SK-N-MC (cell line): ENCODE data around the gene TENT5C.

Source experiments
- DNase-seq: peaks from one replicate; pipeline ENCODE4 v3.0.0-alpha.2; 2011; ENCODE audit warnings: low read depth, low spot score
- H3K27ac ChIP-seq: fragments of 200-600 bp; sonication (generic); 2 replicates; pipeline ENCODE4 v1.5.1; 2016; ENCODE audit warnings: mixed run types
- H3K36me3 ChIP-seq: fragments of 200-600 bp; sonication (generic); 2 replicates; pipeline ENCODE4 v1.6.1; 2017; ENCODE audit warnings: antibody characterized with exemption, low read length, mixed read lengths; ENCODE audit not compliant: insufficient read depth
- H3K4me3 ChIP-seq: fragments of 200-600 bp; sonication (generic); 2 replicates; pipeline ENCODE4 v1.5.1; 2016
- H3K9ac ChIP-seq: fragments of 200-600 bp; sonication (generic); 2 replicates; pipeline ENCODE4 v1.8.0; 2017; ENCODE audit warnings: mixed run types, mixed read lengths; ENCODE audit not compliant: insufficient read length
- H3K9me3 ChIP-seq: fragments of 200-600 bp; sonication (generic); 2 replicates; pipeline ENCODE4 v1.6.1; 2017; ENCODE audit warnings: low read depth, mild to moderate bottlenecking, antibody characterized with exemption, low read length, moderate library complexity, mixed read lengths
- EZH2 ChIP-seq: fragments of 200-600 bp; sonication (generic); IDR thresholded peaks from one replicate; pipeline ENCODE4 v1.6.1; 2017; ENCODE audit warnings: antibody characterized with exemption
- FOXP2 ChIP-seq: optimal IDR thresholded peaks from 2 replicates; pipeline ENCODE3; 2011; ENCODE audit warnings: mild to moderate bottlenecking, moderate library complexity; ENCODE audit not compliant: insufficient read depth; ENCODE audit errors: extremely low read length, control extremely low read depth
- POLR2AphosphoS5 ChIP-seq: IDR thresholded peaks from 2 replicates; pipeline ENCODE4 v1.6.1; 2012; ENCODE audit warnings: mild to moderate bottlenecking, low read depth, low read length, borderline replicate concordance

TENT5C gene

GRCh38 chr1:117600966-117601365, 4.9 kb upstream of the TENT5C start:
- H3K9ac ChIP-seq: no peak overlapping the region
- no peaks in the 10 kb centered on the region for H3K36me3 ChIP-seq
- TF ChIP-seq FOXP2 (no peak), POLR2AphosphoS5 (no peak), EZH2 (no peak)
- H3K4me3 ChIP-seq: no peak overlapping the region
- no peaks in the 10 kb centered on the region for H3K9me3 ChIP-seq
- H3K27ac ChIP-seq: no peak overlapping the region
- no peak for DNase-seq

- Histone ChIP-seq H3K9ac (no peak overlapping the region), H3K27ac (no peak overlapping the region), H3K9me3 (no peaks in the 10 kb centered on the region), H3K4me3 (no peak overlapping the region), H3K36me3 (no peaks in the 10 kb centered on the region)
- TF ChIP-seq EZH2: no peak
- no peak for TF ChIP-seq POLR2AphosphoS5
- no peak for TF ChIP-seq FOXP2
- no peak for DNase-seq
These were observed 3.0 kb upstream of the TENT5C start for GRCh38 chr1:117602862-117603261.

- no peaks in the 10 kb centered on the region for H3K36me3 ChIP-seq
- TF ChIP-seq EZH2 (no peak), POLR2AphosphoS5 (no peak), FOXP2 (no peak)
- DNase-seq: no peak
- H3K9ac ChIP-seq: peak overlapping the region; percentile 57
- no peak overlapping the region for H3K27ac ChIP-seq
- peak overlapping the region; percentile 93 for H3K4me3 ChIP-seq
- H3K9me3 ChIP-seq: no peaks in the 10 kb centered on the region
These were observed 579 bp upstream of the TENT5C start for GRCh38 chr1:117605164-117605773.

GRCh38 chr1:117606649-117607430, 992 bp downstream of the TENT5C start:
- Histone ChIP-seq H3K36me3 (no peaks in the 10 kb centered on the region), H3K9me3 (no peaks in the 10 kb centered on the region), H3K27ac (no peak overlapping the region), H3K4me3 (peak overlapping the region; percentile 93), H3K9ac (no peak overlapping the region)
- DNase-seq: peak; percentile 8
- TF ChIP-seq EZH2 (no peak), POLR2AphosphoS5 (no peak), FOXP2 (no peak)

- TF ChIP-seq FOXP2 (no peak), POLR2AphosphoS5 (no peak), EZH2 (no peak)
- Histone ChIP-seq H3K36me3 (no peaks in the 10 kb centered on the region), H3K4me3 (peak overlapping the region; percentile 12; the same call in 1 of the 2 replicates), H3K27ac (no peak overlapping the region), H3K9ac (no peak overlapping the region), H3K9me3 (no peaks in the 10 kb centered on the region)
- DNase-seq: no peak
These were observed 1.6 kb downstream of the TENT5C start for GRCh38 chr1:117607471-117607870.

GRCh38 chr1:117608115-117608615, 2.3 kb downstream of the TENT5C start:
- DNase-seq: no peak
- no peak overlapping the region for H3K9ac ChIP-seq
- no peaks in the 10 kb centered on the region for H3K9me3 ChIP-seq
- H3K4me3 ChIP-seq: no peak overlapping the region
- H3K27ac ChIP-seq: no peak overlapping the region
- no peaks in the 10 kb centered on the region for H3K36me3 ChIP-seq
- no peak for TF ChIP-seq FOXP2
- no peak for TF ChIP-seq EZH2
- TF ChIP-seq POLR2AphosphoS5: no peak

- Histone ChIP-seq H3K27ac (no peak overlapping the region), H3K4me3 (no peak overlapping the region), H3K9ac (no peak overlapping the region), H3K36me3 (no peaks in the 10 kb centered on the region), H3K9me3 (no peaks in the 10 kb centered on the region)
- no peak for TF ChIP-seq POLR2AphosphoS5
- TF ChIP-seq FOXP2: no peak
- no peak for DNase-seq
These were observed 2.9 kb downstream of the TENT5C start for GRCh38 chr1:117608758-117609157.

- Histone ChIP-seq H3K27ac (no peak overlapping the region), H3K4me3 (no peak overlapping the region), H3K36me3 (no peaks in the 10 kb centered on the region), H3K9me3 (no peaks in the 10 kb centered on the region), H3K9ac (no peak overlapping the region)
- TF ChIP-seq FOXP2: no peak
- TF ChIP-seq EZH2: no peak
- no peak for TF ChIP-seq POLR2AphosphoS5
- no peak for DNase-seq
These were observed 3.6 kb downstream of the TENT5C start for GRCh38 chr1:117609471-117609911.

- no peak overlapping the region for H3K9ac ChIP-seq
- no peak overlapping the region for H3K27ac ChIP-seq
- H3K9me3 ChIP-seq: no peaks in the 10 kb centered on the region
- H3K4me3 ChIP-seq: no peak overlapping the region
- H3K36me3 ChIP-seq: no peaks in the 10 kb centered on the region
- DNase-seq: no peak
- TF ChIP-seq POLR2AphosphoS5 (no peak), FOXP2 (no peak), EZH2 (no peak)
These were observed 4.2 kb downstream of the TENT5C start for GRCh38 chr1:117610036-117610435.
